WI38 (cell line): ENCODE measurements around the gene SLX9.

ENCODE experiments used
- H3K4me3 ChIP-seq: 2 replicates; pipeline ENCODE4 v1.5.1; 2011; ENCODE audit warnings: low read depth, mild to moderate bottlenecking, control low read depth, low read length
- TF ChIP-seq, protein P1 (sequence below): IDR thresholded peaks from 2 replicates; pipeline ENCODE4 v1.5.1; 2012; ENCODE audit warnings: low read depth, mild to moderate bottlenecking, control low read depth, low read length

SLX9 gene

DNA sequence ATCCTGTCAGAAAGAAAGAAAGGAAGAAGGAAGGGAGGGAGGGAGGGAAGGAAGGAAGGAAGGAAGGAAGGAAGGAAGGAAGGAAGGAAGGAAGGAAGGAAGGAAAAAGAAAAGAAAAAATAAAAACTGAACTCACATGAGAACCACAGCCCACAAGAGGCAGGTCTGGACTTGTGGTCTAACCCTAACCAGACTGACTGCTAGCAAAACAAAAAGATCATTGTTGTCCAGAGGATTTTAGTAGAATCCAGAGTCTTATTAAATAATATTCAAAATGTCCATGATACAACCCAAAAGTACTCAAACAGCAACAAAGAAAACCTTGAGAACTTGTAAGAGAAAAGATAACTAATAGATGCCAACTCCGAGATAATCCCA, 14.5 kb upstream of the SLX9 start:
- no peak overlapping the region for H3K4me3 ChIP-seq
- TF ChIP-seq, protein P1, sequence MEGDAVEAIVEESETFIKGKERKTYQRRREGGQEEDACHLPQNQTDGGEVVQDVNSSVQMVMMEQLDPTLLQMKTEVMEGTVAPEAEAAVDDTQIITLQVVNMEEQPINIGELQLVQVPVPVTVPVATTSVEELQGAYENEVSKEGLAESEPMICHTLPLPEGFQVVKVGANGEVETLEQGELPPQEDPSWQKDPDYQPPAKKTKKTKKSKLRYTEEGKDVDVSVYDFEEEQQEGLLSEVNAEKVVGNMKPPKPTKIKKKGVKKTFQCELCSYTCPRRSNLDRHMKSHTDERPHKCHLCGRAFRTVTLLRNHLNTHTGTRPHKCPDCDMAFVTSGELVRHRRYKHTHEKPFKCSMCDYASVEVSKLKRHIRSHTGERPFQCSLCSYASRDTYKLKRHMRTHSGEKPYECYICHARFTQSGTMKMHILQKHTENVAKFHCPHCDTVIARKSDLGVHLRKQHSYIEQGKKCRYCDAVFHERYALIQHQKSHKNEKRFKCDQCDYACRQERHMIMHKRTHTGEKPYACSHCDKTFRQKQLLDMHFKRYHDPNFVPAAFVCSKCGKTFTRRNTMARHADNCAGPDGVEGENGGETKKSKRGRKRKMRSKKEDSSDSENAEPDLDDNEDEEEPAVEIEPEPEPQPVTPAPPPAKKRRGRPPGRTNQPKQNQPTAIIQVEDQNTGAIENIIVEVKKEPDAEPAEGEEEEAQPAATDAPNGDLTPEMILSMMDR = no peak

DNA sequence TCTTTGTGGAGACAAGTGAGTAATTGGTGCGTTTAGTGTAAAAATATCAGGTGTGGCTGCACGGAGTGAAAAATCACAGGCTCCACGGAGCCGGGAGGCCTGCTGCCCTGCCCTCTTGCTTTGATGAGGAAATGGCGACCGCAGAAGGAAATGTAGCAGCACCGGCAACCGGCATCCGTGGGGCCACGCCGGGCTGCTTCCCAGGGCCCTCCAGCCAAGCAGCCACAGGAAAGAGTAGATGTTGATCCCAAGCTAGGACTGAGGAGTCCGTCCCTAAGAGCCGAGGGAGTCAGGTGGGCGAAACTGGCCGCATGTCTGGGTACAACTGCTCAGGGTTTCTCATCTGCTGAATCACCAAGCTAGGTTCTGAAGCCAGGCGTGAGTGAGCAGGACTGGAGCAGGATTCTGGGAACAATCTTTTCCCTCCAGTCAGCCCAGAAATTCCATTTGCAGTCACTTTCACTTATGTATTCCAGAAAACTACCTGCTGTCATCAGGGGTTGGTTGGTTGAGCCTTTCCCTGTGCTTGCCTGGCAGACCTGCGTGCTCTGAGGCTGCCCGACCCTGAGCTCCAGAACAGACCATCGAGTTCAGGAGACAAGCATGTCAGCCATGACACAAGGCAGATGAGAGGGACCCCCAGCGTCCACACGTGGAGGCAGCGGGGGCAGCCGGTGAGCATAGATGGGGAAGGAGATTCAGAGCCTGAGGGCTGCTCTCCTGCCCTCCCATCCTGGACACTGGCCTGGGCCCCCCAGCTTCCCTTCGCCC, 13.3 kb upstream of the SLX9 start:
- TF ChIP-seq, protein P1 = no peak
- no peak overlapping the region for H3K4me3 ChIP-seq

DNA sequence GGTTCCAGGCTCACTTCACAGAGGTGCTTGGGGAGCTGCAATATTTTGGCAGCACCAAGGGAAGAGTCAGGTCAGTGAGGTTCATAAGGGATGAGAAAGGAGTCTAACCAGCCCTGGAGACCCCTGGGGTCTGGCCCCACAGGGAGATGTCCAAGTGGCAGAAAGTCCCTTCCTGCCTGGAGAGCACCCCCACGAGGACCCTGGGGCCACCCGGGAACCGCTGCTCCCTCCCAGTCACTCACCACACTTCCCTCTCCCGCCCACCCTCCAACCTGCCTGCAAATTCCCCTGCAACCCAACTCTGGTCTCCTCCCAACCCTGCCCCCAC, 12.6 kb upstream of the SLX9 start:
- TF ChIP-seq, protein P1 = no peak
- H3K4me3 ChIP-seq = peak overlapping the region; percentile 29; the same call in 1 of the 2 replicates

DNA sequence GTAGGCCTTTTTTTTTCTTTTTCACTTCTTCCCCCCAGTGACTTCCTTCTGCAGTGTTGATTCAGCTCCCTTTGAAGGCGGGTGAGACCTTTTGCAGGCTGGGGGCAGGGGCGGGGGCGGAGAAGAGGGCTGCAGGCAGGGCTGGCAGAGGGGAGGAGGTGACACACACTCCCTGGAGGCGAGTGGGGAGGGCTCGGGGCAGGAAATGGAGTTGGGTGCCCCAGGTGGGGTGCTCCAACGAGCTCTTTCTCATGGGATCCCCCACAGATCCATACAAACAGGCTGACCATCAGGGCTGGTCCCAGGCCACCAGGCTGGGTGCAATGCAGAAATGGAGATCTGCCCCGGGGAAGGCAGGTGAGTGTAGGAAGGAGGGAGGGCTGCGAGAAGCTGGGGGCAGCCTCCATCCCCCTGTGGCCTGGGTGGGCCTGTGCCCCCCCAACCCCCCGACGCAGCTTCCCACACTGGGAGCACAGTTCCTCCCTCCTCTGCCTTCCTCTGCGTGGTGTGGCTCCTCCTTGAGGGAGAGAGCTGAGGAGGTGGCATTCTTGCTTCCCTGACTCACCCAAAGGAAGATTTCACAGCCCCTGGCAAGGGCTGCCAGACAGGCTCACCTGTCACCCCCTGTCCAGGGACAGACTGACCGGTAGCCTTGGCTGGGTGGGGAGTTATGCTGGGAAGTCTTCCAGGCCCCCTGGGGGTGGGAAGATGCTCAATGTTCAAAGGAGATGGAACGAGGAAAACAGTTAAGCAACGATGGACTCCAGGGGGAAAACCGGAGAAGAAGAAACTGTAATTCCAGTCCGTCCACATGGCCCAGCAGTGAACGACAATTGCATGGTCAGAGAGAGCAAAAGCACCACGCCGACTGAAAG, 12.0 kb upstream of the SLX9 start:
- TF ChIP-seq, protein P1 = no peak
- H3K4me3 ChIP-seq = peak overlapping the region; percentile 29

DNA sequence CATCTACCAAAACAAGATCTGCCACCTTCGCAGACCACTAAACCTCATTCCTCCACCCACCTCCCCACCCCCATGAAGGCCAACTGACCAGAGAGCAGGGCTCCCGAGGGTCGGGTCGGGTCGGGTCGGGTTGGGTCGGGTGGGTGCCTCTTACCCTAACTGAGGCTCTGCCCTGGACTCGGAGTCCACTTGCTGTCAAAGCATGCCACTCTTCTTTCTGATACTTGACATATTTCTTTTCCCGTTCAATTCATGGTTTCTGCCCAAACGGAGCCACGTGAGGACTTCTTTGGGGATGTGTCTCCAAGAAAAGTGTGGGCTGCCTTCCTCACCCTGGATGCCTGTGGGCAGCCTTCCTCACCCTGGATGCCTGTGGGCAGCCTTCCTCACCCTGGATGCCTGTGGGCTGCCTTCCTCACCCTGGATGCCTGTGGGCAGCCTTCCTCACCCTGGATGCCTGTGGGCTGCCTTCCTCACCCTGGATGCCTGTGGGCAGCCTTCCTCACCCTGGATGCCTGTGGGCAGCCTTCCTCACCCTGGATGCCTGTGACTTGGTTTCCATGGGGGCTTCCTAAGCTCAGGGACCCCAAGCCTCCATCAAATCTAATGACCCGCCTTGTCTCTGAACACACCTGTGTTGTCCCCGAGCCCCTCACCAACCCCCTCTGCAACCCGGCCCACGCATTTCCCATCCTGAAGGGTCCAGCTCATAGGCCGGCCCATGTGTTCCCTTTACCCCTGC, 11.2 kb upstream of the SLX9 start:
- H3K4me3 ChIP-seq = peak overlapping the region; percentile 13; the same call in 1 of the 2 replicates

DNA sequence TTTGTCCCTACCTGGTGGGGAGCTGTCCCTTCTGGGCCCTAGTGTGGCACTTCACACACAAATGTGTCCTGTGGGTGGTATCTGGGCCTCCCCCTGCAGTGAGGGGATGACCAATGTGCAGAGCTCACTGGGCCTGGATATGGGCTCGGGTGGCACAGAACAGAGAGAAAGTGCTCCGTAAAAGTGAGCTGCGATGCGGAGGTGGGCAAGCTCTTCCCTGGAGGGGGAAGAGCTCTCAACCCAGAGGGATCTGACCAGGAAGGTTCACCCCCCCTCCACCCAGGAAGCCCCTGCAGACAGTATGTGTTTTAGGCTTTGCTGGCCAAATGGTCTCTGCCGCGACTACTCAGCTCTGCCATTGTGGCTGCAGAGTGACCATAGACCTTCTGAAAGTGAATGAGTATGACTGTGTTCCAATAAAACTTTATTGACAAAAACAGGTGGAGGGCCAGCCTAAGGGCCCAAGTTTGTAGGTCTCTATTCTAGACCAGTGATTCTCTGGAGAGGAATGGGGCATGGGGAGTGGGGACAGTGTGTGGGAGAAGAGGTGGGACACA, 10.5 kb upstream of the SLX9 start:
- no peak overlapping the region for H3K4me3 ChIP-seq
- TF ChIP-seq, protein P1 = no peak

DNA sequence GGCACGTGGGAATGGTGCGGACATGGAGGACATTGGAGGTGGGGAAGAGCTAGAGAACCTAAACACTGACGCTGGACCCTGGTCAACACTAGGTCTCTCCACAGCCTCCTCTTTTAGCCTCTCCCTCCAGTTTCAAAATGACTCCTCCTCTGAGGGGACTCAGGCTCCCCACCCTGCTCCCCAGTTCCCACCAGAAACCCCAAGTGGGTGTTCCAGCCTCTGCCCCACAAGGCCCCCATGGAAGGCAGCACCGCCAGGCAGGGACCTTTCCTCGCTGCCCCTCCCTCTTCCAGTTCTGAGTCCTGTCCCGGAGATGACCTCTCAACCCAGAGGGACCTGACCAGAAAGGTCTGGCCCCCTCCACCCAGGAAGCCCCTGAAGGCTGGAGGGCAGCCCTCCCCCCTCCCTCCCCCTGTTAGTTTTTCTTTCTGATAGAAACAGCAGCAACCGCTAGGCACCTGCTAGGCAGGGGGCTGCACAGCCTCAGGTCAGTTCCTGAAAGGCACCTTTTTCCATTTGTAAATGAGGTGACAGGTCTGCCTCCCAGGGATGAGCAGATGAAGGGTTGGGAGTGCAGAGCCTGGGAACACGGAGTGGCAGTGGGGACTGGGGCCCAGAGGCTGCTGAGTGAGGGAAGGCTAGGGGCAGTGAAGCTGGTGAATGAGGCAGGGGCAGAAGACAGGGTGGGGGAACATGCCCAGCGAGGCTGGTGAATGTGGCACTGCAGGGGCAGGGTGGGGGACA, 9.9 kb upstream of the SLX9 start:
- no peak overlapping the region for H3K4me3 ChIP-seq
- TF ChIP-seq, protein P1 = no peak
